Omental fat pad (tissue), 4 donors: ENCODE results near the gene OR5D13. TPM values are rescaled to one million over a fixed set of nuclear protein-coding genes. Genes with fewer than 3 reads are reported as not detected.

ENCODE experiments used
- ATAC-seq: fragments of 150-250 bp; one replicate; pipeline ENCODE4 v1.9.1; 2016; ENCODE audit warnings: mild to moderate bottlenecking, moderate library complexity; ENCODE audit not compliant: low FRiP score
- DNase-seq: peaks from one replicate; pipeline ENCODE4 v3.0.0-alpha.2; 2019; ENCODE audit warnings: low spot score
- total RNA-seq, 4 donors: library from RNA; depleted of rRNA; stranded (reverse); fragments of >200 nt; gene quantifications; one replicate each; pipeline ENCODE4 v1.1.0, GENCODE V29; 2016
- TF ChIP-seq, protein P1 (sequence below), 3 donors: fragments of 450-650 bp; IDR thresholded peaks; one replicate each; pipeline ENCODE4 v1.5.1; 2016 to 2017; ENCODE audit warnings: antibody characterized with exemption in 3 of 3, mild to moderate bottlenecking in 3 of 3, moderate library complexity in 2 of 3

OR5D13 gene, protein sequence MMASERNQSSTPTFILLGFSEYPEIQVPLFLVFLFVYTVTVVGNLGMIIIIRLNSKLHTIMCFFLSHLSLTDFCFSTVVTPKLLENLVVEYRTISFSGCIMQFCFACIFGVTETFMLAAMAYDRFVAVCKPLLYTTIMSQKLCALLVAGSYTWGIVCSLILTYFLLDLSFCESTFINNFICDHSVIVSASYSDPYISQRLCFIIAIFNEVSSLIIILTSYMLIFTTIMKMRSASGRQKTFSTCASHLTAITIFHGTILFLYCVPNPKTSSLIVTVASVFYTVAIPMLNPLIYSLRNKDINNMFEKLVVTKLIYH
- total RNA-seq: not detected

DNA sequence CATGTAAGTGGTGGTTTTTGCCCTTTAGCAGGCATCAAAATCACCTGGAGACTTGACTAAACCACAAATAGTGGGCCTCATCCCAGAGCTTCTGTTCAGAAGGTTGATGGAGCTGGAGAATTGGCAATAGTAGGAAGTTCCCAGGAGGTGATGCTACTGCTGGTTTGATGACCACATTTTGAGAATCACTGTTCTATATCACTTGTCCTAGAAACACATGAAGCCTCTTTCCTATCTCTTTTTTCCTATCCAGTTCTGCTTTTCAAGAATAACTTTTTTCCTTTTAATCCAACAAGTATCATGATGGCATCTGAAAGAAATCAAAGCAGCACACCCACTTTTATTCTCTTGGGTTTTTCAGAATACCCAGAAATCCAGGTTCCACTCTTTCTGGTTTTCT, at the start of gene OR5D13:
TSS of gene OR5D13 (plus strand) at position 301 of the 400 bp plus-strand sequence. CDS start at position 301, 0 bp downstream.
- DNase-seq (no peak), ATAC-seq (no peak)
- TF ChIP-seq, protein P1, sequence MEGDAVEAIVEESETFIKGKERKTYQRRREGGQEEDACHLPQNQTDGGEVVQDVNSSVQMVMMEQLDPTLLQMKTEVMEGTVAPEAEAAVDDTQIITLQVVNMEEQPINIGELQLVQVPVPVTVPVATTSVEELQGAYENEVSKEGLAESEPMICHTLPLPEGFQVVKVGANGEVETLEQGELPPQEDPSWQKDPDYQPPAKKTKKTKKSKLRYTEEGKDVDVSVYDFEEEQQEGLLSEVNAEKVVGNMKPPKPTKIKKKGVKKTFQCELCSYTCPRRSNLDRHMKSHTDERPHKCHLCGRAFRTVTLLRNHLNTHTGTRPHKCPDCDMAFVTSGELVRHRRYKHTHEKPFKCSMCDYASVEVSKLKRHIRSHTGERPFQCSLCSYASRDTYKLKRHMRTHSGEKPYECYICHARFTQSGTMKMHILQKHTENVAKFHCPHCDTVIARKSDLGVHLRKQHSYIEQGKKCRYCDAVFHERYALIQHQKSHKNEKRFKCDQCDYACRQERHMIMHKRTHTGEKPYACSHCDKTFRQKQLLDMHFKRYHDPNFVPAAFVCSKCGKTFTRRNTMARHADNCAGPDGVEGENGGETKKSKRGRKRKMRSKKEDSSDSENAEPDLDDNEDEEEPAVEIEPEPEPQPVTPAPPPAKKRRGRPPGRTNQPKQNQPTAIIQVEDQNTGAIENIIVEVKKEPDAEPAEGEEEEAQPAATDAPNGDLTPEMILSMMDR (IDR thresholded peaks at IDR 0.05): no peak

DNA sequence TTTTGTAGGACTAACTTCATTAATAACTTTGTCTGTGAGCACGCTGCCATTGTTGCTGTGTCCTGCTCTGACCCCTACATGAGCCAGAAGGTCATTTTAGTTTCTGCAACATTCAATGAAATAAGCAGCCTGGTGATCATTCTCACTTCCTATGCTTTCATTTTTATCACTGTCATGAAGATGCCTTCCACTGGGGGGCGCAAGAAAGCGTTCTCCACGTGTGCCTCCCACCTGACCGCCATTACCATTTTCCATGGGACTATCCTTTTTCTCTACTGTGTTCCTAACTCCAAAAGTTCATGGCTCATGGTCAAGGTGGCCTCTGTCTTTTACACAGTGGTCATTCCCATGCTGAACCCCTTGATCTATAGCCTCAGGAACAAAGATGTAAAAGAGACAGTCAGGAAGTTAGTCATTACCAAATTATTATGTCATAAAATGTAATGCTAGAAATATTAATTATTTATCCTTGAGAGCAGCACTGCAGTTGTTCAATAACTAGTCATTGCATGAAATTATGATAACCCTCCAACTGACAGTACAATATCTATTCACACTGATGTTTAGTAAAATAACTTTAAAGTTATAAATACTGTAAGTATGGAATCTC, 46.4 kb upstream of the OR5D13 start:
- DNase-seq: no peak
- ATAC-seq: no peak
- TF ChIP-seq, protein P1 (IDR thresholded peaks at IDR 0.05): no peak

DNA sequence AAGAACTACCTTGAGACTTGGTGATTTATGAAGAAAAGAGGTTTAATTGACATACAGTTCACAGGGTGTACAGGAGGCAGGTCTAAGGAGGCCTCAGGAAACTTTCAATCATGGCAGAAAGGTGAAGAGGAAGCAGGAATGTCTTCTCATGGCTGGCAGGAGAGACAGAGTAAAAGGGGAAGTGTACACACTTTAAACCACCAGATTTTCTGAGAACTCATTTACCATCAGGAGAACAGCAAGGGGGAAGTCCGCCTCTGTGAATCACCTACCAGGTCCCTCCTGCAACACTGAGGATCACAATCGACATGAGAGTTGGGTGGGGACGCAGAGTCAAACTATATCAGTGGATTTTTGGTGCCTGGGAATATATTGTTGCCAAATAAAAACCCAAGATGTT, 40.3 kb upstream of the OR5D13 start:
- no peak for ATAC-seq
- TF ChIP-seq, protein P1 (IDR thresholded peaks at IDR 0.05): no peak

DNA sequence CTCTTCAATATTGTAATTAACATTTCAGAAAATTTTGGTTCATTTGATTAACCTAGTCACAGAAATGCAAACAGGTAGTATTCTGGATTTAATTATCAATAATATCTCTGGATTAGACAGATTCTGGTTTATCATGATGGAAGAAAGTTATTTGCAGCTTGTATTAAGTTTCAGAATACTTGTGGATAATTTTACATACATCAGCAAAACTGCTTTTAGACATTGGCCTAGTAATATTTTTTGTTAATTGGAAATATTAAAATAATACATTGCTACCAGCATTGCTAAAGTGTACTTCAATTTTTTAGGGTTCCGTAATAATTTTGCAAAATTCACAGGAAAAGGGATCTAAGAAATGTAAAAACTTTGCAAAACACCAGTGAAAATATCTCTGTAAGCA, 18.4 kb downstream of the OR5D13 start:
- no peak for DNase-seq
- TF ChIP-seq, protein P1 (IDR thresholded peaks at IDR 0.05): no peak
- ATAC-seq: no peak

More for the DNA sequence above, 40.3 kb upstream of the OR5D13 start:
- no peak for DNase-seq

DNA sequence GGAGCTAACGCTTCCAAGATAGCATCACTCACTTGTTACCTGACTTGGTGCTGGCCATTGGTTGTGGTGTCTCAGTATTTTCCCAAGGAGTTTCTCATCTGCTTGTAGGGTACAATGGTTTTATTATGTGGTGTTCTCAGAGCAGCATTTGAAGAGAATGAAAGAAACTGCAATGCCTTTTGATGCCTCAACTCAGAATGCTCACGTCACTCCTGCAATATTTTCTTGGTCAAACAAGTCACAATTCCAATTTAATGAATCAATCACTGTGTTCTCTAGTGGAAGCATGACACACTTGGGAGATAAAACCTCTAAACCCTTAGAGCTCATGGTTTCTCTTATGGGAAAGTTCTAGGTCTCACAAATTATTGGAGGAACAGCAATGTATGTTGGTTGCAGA, 20.1 kb downstream of the OR5D13 start:
- ATAC-seq (no peak), DNase-seq (no peak)
- TF ChIP-seq, protein P1 (IDR thresholded peaks at IDR 0.05): no peak

DNA sequence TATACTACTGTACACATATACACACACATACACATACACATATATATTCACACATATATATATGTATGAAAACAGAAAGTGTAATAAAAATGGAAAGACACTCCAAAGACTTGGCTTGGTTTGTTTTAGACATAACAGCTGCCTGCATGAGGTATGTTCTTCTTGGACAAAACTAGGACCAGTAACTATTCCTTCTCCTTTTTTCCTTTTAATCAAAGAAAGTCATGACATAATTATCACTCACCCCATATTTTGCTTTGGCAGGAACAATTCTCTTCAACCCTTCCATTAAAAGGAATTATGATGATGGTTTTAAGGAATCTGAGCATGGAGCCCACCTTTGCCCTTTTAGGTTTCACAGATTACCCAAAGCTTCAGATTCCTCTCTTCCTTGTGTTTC, 22.0 kb downstream of the OR5D13 start, which contains the start of gene OR5D14:
TSS of gene OR5D14 (plus strand) at position 301 of the 400 bp plus-strand sequence. CDS start at position 301, 0 bp downstream.
- ATAC-seq (no peak), DNase-seq (no peak)
- TF ChIP-seq, protein P1 (IDR thresholded peaks at IDR 0.05): no peak

DNA sequence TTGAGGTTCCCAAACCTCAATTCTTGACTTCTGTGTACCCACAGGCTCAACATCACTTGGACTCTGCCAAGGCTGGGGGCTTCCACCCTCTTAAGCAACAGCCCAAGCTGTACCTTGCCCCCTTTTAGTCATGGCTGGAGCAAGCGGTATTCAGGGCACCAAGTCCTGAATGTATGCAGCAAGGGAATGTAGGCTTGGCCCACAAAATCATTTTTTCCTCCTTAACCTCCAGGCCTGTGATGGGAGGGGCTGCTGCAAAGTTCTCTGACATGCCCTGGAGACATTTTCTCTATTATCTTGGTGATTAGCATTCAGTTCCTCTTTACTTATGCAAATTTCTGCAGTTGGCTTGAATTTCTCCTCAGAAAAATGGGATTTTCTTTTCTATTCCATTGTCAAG, 33.0 kb downstream of the OR5D13 start:
- no peak for DNase-seq
- no peak for ATAC-seq
- TF ChIP-seq, protein P1 (IDR thresholded peaks at IDR 0.05): no peak
